GM19395 (cell line): ENCODE data around the gene KRT26.
"Not testable (repeated sequence)": the region's sequence is repeated elsewhere in the genome, so short reads cannot be mapped to it uniquely, and the experiment has no call there.

ENCODE experiments used
- ATAC-seq: cut with Tn5 transposase; IDR thresholded peaks from one replicate; pipeline ENCODE4 v1.9.1; 2021; ENCODE audit warnings: mild to moderate bottlenecking, moderate library complexity; ENCODE audit not compliant: unreplicated experiment

Gene KRT26, protein sequence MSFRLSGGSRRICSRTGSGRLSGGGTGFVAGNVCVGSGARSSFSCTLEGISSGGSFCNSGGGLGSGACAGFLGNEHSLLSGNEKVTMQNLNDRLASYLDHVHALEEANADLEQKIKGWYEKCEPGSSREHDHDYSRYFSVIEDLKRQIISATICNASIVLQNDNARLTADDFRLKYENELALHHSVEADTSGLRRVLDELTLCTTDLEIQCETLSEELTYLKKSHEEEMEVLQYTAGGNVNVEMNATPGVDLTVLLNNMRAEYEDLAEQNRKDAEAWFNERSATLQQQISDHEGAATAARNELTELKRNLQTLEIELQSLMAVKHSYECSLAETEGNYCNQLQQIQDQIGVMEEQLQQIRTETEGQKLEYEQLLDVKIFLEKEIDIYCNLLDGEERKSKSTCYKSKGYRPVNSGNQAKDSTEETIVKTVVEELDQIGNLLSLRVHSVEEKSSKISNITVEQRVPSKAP

DNA sequence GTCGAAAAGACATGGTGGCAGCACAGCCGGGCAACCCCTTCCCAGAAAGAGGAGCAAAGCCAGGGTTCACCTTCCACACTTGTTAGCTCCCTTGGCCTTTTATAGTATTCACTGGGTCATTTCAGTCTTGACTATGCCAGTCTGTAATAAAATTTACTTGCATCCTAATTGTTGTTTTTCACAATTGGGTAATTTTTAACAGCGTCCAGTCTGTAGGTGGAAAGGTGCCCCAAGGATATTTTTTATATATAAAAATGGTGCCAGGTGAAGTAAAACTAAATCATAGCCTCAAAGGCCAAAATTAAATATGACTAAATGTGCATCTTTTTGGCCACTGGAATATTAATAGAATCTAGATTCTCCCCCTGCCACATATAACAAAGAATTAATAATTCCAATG lies at the start of gene KRT26:
Gene KRT26, minus strand, starts transcription at position 101 of the 400 bp plus-strand sequence. Its CDS starts 88 bp downstream, at position 13.
- ATAC-seq, result no peak

DNA sequence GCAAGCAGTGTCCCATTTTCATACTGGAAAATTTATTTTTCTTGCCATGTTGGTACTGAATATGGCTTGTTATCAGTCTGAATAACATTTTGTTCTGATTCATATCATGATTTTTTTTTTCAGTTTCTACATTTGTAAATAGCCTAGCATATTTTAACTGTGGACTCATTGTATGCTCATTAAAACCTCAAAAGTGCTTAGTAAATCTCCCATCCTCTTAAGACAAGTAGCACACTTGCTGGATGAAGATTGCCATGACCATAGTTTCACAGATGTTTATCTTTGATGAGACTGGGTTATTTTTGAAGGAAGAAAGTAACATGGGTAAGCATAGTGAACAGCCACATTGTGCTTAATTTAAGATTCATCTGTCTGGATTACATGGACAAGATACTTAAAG lies 49.5 kb upstream of the KRT26 start:
- no peak for ATAC-seq

DNA sequence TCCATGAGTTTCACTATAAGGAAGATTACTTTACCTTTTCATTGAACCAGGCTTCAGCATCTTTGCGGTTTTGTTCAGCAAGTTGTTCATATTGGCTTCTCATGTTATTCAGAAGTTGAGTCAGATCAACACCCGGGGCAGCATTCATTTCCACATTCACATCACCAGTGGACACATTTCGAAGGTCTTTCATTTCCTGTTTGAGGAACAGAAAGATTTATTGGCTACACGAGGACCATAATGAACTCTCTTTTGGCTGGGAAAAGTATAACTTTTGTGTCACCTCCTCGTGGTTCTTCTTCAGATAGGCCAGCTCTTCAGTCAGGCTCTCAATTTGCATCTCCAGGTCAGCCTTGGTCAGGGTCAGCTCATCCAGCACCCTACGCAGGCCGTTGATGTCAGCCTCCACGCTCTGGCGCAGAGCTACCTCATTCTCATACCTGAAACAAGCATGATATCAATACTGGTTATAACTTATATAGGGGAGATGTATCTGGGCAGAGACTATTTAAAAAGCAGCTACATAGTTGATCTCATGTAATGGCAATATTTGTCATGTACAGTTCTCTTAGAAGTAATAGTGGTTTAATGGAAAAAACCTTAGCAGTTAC lies 48.3 kb upstream of the KRT26 start:
- no peak for ATAC-seq

DNA sequence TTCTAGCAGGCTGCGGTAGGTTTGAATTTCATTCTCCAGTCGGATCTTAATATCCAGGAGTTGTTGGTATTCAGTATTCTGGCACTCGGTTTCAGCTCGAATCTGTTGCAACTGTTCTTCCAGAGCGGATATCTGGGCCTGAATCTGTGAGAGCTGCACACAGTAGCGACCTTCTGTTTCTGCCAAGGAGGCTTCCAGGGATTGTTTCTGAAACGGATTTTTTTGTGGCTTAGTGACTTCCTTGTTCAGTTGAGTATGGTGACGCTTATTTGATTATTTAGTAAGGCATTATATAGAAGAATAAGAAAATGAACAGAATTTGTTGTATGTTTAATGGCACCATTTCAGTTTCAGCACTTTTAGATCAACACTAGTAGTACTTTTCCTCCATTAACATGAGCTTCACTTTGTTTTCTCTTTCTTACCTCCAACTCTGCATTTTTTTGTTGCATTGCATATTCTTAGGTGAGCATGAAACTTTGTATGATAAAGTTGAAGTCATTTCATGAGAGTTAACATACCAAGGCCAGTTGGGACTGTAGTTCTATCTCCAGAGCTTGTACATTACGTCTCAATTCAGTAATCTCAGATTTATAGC lies 47.6 kb upstream of the KRT26 start:
- ATAC-seq, result no peak

DNA sequence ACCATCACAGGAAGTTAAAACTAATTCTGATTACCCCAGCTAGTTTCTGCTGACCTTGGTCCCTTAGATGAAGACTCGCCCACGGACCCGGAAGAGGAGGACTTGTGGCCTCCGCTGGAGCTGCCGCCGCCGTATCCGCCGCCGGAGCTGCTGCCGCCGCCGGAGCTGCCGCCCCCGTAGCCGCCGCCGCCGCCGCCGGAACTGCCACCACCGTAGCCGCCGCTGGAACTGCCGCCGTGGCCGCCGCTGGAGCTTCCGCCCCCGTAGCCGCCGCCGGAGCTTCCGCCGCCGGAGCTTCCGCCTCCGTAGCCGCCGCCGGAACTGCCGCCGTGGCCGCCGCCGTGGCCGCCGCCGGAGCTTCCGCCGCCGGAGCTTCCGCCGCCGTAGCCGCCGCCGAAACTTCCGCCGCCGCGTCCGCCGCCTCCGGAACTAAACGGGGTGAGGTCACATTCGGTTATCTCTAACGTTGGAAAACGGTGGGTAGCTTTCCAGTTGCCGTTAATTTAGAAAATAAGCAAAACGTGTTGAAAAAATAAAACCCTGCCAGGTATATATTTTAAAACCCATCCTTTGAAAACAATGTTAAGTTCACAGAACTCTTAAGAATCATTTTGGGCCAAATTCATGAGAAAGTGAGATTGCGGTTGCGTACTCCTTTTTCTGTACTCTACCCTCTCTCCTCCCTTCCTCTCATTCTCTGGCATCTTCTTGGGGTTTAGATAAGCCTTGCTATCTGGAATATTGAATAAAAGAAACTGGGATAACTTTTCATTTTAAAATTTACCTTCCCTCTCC lies 46.9 kb upstream of the KRT26 start:
- ATAC-seq, result peak; percentile 85

DNA sequence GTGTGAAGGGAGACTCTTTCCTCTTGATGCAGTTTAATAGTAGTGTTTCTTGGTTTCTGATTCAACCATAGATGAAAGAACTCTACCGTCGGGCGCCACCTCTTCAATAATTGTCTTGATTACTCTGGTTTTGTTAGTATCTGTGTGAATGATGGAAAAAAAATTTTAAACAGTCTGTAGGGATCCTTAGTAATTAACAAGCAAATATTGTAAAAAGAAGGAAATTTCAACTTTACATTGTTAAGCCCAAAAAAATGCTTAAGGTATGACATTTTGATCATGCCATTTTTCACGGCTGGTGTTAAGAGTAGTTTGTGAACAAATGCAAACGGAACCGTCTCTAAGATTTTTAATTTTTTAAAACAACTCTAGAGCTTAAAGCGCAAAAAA lies 46.3 kb upstream of the KRT26 start:
- ATAC-seq, result no peak

DNA sequence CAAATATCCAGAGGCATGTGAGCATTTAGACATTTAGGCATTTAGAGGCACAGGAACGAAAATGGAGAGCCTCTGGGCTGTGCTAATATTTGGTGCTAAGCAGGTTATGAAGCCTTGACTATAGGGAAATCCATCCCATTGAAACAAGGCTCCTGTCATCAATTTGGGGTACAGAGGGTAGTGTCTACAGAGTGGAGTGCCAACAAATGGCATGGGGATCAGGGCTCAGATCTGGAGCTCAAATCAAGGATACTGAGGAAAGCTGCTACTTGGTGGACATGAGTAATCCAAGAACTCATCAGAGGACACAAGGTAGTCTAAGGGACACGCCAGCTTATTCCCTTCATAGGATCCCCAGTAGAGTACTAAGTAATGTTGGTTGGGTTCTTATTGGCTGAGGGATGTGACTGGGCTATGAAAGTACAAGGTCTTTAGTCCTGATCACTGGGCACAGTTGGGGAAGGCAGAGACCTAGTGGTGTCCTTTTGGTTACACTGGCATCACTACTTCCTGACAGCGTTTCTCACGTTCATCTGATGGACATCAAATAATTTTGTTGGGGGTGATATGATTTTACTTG lies 45.2 kb upstream of the KRT26 start:
- no peak for ATAC-seq

DNA sequence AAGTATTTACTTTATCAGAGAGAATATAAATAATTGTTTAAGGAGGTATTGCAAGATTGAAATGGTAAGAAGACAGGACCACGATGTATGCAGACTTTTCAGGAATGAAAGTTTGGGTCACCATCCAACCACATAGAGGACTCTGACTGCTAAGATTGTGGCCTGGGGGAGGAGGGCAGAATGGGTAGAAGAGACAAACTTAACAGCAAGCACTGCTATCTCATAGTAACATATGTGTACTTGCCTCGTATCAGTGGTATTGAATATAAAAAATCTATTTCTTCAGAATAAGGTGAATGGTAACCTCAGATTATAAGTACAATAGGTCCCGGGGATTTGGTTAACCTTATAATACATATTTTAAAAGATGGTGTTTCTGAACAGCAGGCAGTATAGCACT lies 44.6 kb upstream of the KRT26 start:
- ATAC-seq, result no peak

DNA sequence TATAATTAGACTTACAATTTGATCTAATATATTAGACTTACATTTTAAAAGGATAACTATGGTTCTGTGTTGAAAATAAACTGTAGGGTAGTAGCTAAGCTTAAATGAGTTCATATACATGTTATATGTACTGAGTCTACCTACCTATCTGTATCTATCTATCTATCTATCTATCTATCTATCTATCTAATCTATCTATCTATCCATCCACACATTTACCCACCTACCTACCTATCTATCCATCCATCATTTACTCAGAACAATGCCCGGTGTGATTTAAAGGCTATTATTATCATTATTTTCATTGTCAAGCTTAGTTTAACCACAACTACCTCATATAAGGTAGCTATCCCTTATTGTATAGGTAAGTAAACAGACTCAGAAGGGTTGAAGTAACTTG lies 43.4 kb upstream of the KRT26 start:
- no peak for ATAC-seq

DNA sequence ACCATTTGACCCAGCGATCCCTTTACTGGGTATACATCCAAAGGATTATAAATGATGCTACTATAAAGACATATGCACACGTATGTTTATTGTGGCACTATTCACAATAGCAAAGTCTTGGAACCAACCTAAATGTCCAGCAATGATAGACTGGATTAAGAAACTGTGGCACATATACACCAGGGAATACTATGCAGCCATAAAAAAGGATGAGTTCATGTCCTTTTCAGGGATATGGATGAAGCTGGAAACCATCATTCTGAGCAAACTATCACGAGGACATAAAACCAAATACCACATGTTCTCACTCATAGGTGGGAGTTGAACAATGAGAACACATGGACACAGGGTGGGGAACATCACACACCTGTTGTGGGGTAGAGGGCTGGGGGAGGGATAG lies 42.7 kb upstream of the KRT26 start:
- not testable (repeated sequence) for ATAC-seq

DNA sequence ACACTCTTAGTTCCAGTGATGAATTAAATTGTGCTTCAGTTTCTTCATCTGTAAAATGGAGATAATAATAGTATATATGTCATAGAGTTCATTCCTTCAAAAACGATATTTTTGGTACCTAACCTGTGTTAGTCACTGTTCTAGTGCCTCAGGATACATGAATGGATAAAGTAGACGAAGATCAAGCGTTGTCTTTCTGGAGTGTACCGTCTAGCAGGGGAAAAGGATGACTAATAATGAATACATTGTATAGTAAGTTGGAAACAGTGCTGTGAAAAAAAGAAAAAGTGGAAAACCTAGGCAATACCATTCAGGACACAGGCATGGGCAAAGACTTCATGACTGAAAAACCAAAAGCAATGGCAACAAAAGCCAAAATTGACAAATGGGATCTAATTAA lies 41.8 kb upstream of the KRT26 start:
- no peak for ATAC-seq

DNA sequence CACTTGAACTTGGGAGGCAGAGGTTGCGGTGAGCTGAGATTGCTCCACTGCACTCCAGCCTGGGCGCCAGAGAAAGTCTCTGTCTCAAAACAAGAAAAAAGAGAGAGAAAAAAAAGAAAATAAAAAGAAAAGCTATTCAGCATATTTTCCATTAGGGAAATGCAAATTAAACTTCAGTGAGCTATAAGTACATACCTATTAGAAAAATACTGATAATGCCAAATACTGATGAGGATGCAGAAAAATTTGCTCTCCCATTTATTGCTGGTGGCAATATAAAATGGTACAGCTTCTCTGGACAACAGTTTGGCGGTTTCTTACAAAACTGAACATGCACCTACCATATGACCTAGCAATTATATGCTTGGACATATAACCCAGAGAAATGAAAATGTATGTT lies 40.6 kb upstream of the KRT26 start:
- ATAC-seq, result no peak

DNA sequence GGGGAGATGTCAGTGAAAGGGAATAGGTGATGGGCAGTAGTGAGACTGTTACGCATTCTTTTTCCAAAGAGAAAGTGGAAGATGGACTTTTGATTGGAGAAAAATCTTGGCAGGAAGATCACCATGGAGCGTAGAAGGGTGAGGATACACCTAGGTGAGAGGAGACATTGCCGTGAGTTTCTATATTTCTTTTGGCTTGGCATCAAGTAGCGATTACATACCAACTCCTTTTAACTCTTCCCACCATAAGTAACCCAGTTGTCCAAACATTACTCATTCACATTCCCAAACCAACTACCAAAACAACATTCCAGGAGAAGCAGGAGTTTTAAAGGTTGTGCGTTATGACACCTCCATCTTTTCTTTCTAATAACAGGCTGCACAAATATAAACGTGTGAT lies 38.5 kb upstream of the KRT26 start:
- ATAC-seq, result no peak

DNA sequence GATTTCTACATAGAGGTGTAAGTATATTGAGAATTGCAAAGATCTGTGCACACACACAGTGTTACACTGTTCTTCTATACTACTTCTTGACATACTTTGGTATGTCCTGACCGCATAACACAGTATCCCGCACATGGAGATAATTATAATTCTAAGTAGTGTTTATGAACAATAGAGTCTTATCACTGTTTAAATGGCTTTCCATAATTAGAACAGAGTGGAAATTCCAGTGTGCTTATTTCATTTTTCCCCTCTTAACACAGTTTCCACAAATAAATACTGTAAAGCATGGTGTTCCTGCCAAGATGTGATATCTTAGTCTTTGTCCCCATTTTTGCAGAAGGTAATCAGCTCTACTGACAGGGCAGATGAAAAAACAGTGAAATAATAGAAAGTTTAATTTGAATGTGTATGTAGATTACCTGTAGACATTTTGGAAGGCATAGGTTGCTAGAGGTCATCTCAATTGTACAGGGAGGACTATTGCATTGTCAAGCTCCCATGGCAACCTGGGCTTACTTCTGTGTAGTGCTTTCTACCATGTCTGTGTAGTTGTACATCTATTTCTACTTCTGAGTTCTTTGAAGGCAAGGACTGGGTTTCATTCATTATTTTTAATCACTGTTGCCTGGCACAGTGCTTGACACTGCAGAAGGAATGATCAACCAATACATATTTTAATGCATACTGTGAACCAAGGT lies 37.9 kb upstream of the KRT26 start:
- ATAC-seq, result no peak

DNA sequence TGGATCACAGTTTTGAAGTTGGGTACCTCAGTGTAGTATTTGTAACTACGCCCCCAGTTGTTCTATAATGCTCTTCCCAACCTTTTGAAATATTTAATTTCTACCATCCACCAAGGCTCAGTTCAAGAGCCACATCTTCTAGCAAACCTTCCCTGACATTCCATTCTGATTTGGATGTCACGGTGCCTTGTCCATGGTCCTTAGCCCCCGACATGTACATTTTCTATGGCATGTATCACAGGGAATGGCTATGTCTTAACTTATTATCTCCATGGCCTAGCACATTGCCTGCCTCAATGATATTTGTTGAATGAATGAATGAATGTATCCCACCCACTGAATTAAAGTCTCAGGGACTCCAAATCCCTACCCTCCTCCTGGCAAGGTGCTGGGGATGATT lies 34.1 kb upstream of the KRT26 start:
- no peak for ATAC-seq

DNA sequence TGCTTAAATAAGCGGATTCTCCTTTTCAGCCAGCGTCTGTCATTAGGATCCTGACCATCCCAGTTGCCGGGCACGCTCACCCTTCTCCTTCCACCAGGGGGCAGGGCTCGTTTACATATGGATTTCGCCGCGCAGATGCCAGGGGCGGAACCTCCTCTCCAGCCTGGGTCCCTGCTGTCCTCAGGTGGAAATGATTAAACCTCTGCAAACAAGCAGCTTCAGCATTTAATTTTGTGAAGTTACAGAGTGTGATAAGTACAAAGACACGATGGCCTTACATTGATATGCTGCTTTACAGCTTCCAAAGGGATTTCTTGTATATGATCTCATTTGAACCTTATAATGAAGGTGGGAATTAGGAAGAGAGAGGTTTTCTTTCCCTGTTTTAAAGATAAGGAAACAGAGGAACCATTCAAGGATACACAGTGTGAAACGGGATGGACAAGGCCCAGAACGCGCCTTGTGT lies 31.6 kb upstream of the KRT26 start:
- ATAC-seq, result no peak

DNA sequence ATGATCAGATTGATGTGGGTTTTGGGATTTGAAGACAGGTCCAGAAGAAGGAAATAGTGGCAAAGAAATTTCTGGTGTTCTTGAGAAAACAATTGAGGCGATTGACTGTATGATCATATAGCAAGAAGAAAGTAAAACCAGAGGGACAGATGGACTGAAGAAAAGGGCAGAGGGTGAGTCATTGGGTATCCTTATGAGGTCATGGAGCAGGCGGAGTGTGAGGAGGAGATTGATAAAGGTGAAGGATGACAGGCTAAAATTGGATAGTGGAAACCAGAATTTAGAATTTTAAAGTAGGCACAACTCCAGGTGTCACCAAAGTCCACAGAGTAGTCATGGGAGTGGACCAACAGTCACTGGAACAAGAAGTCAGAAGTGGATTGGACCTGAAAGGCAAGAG lies 29.2 kb upstream of the KRT26 start:
- ATAC-seq, result no peak

DNA sequence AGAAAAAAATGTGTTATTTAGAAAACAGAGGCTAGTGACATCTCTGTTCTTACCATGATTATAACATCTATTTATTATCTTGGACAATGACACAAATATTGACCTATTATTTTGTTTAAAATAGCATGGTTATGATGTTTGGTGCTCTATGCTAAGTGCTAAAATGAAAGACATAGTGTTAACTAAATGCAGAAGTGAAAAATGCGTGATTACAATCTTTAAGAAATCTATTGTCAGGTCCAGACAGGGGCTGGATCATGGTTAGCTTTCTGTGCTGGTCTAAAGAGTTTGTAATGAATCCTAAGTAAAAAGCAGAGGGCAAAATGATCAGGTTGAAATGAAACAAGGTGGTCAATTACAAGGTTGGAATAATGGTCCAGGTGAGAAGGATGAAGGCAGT lies 28.4 kb upstream of the KRT26 start:
- no peak for ATAC-seq

DNA sequence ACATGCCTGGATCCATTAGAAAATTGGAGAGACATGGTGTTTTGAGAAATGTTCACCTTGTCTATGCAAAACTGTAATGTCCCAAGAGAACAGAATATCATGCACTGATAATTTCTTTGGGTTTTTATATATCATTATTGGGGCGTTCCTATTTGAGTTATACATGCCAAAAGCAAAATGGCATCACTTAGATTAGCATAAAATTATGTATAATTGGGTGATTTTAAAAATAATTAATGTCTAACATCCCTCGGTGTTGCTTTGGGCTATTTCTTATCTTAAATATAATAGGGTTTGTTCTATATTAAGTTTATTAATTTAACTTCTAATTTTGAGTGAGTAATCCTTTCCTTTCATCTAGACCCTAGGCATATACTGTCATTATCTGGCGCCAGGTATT lies 27.9 kb upstream of the KRT26 start, which contains the start of gene KRT28:
Gene KRT28, minus strand, starts transcription at position 101 of the 400 bp plus-strand sequence. Its CDS starts 66 bp downstream, at position 35.
- ATAC-seq, result no peak

DNA sequence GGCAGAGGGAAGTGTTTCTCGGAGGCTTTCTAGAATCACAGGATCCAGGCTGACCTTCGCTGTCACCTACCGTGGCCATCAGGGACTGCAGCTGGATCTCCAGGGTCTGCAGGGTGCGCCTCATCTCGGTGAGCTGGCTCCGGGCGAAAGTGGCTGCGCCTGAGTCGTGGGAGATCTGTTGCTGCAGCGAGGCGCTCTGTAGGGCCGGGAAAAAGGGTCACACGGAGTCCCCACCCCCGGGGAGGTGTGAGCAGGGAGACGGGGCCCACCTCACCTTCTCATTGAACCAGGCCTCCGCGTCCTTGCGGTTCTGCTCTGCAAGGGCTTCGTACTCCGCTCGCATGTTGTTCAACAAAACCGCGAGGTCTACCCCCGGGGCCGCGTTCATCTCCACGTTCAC lies 24.8 kb upstream of the KRT26 start:
- no peak for ATAC-seq
